GM20000 (cell line): ENCODE measurements around the gene ZNF184.
A peak's percentile ranks its signal among the peaks of the same experiment; 100 is the strongest.

Experiments
- DNase-seq: peaks from one replicate; pipeline ENCODE4 v3.0.0; 2012; ENCODE audit warnings: low spot score
- CTCF ChIP-seq: IDR thresholded peaks from 2 replicates; pipeline ENCODE4 v1.5.1; 2012; ENCODE audit warnings: mild to moderate bottlenecking, control low read depth; ENCODE audit errors: extremely low read depth, missing control alignments

ZNF184 gene

GRCh38 chr6:27507041-27507956 lies 34.4 kb upstream of the ZNF184 start:
- TF ChIP-seq CTCF, result no peak
- no peak for DNase-seq

GRCh38 chr6:27505209-27506027 lies 32.5 kb upstream of the ZNF184 start:
- TF ChIP-seq CTCF, result no peak
- no peak for DNase-seq

- DNase-seq, result peak; percentile 43
- TF ChIP-seq CTCF, result no peak
These were observed 30.6 kb upstream of the ZNF184 start for GRCh38 chr6:27503436-27504030.

DNA sequence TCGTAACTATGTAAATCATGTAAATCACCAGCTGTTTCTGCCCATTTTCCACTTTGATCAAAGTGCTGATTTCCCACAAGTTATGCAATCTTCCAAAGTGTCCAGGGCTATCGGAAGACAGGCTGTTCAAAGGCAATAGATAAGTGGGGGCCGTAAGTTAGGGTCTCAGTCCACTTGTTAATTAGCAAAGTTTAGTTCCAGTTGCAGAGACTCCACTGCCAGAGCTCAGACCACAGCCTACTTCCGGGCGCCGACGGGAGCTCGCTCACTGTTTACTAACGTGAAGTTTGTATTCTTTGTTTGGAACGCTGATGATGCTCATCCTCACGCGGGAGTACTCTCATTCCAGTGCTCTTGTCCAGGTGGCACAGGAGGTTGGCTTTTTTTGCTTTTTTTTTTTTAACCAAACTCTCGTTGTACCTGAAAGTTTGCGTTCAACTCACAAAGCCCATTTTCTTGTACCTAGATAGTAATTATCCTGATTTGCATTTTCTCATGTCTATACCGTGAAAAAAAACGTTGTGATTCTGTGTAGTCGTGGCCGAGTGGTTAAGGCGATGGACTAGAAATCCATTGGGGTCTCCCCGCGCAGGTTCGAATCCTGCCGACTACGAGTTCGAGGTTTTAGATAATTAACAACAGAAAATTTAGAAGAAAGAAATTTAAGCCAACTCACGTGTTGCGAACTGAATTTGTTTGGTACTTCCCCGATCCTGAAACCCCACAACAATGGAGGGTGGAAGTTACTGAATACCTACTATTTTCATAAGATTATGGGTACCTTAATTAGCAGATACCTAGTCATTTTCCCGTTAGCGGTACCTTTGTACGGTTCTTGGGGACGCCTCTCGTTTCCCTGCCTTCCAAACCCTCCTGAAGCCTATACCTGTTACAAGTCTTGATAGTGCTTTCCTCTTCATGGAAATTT lies 29.9 kb upstream of the ZNF184 start:
- no peak for TF ChIP-seq CTCF
- DNase-seq, result peak; percentile 51

DNA sequence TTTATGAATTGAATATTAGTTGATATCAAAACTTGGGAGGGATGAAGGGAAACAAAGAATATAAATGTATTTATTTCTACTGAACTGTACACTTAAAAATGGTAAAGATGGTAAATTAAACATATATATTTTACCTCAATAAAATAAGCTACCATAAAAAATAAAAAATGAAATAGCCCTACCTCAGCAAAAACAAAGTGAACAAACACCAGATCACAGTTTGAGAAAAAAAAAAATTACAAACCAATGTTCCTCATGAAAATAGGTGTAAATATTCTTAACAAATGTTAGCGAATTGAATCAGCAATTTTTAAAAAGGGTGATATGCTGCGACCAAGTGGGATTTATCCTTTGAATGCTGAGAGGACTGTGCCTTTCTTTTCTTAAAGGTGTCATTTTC lies 28.3 kb upstream of the ZNF184 start:
- no peak for TF ChIP-seq CTCF
- no peak for DNase-seq

DNA sequence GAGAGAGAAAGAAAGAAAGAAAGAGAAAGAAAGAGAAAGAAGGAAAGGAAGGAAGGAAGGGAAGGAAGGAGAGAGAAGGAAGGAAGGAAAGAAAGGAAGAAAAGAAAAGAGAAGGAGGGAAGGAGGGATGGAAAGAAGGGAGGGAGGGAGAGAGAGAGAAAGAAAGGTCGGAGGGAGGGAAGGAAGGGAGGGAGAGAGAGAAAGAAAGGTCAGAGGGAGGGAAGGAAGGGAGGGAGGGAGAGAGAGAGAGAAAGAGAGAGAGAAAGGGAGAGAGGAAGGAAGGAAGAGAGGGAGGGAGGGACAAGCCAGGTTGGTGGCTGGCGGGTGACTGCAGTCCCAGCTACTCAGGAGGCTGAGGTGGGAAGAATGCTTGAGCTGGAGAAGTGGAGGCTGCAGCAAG lies 27.3 kb upstream of the ZNF184 start:
- no peak for TF ChIP-seq CTCF
- DNase-seq, result no peak
